HS-27A (cell line): ENCODE measurements around the gene GSTO1.
A peak's percentile ranks its signal among the peaks of the same experiment; 100 is the strongest.

ENCODE experiments used
- DNase-seq: peaks from one replicate; pipeline ENCODE4 v3.0.0-alpha.2; 2012; ENCODE audit warnings: low read depth, missing footprints

GSTO1 gene

DNA sequence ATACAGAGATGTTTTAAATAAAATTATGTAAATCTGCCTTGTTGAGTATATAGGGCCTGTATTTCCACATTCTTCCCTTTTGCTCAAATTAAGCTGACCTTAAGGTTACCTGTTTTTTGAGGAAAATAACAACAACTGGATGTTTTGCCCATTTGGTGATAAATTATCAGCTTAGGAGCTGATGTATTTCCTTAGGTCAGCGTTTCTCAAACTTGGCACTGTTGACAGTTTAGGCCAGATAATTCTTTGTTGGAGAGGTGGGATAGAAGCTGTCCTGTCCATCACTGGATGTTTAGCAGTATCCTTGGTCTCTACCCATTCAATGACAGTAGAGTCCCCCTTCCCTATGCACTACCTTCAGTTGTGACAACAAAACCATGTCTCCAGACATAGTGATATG lies 21.5 kb downstream of the GSTO1 start:
- no peak for DNase-seq

DNA sequence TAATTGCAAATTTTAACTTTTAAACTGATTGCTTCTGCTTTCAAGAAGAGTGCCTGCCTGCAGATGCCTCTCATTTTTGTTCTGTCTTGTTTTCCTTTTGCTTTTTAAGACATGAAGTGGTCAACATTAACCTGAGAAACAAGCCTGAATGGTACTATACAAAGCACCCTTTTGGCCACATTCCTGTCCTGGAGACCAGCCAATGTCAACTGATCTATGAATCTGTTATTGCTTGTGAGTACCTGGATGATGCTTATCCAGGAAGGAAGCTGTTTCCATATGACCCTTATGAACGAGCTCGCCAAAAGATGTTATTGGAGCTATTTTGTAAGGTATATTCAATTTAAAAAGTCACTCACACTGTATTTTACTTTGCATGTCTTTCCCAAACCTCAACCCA lies 23.1 kb downstream of the GSTO1 start:
- DNase-seq = no peak

DNA sequence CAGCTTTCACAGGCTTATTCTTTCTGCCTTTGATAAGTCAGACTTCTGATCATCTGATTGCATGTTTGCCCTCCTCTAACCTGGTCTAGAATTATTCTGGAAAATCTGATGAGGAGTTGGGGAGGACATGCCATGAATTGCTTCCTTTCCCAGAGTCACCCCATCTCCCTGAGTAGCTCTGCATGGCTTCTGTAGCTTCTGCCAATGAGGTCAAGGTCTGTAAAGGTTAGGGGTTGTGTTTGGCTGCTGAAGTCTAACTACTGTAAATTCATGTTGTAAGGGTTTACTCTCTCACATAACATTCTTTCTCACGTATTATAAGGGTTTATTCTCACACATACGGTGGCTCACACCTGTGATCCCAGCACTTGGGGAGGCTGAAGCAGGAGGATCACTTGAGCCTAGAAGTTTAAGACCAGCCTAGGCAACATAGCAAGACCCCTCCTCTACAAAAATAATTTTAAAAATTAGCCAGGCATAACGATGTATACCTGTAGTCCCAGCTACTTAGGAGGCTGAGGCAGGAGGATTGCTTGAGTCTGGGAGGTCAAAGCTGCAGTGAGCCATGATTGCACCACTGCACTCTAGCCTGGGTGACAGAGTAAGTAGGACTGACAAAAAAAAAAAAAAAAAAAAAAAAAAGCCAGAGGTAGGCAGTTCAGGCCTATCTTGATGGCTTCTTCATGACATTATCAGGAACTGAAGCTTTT lies 25.0 kb downstream of the GSTO1 start:
- no peak for DNase-seq

DNA sequence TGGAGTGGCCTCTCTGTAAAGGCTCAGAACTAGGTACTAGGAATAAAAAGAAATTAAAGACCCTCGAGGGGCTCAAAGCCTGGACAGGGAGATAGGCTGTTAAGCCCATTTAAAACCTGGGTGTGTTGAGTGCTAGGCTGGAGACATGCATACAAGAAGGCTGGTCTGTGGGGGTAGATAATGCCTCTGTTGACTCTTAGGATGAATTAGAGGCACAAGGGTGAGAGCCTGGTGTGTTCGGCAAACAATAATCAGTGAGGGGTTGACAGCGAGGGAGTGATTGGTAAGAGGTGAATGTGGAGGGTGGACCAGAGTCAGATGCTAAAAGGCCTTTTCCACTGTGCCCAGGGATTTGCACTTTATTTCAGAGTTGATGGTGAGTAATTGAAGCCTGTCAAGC lies 27.0 kb downstream of the GSTO1 start:
- DNase-seq = no peak

DNA sequence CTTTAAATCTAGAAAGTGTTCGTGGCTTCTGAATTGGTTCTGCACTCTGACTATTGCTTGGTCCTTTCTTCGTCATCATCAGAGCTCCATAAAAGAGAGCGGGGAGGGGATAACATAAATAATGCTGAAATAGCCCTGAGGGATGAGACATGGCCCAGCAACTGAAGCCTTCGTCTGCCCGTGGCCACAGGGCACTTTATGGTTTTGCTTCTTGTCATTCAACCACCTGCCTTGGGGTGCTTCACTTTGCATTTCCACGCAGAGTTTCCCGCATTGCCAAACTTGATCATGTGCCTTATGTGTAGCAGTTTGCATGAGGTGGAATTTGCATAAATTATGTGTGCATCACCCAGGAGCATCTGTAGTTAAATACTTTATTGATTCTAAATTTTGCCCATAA lies 30.2 kb downstream of the GSTO1 start:
- DNase-seq = no peak

DNA sequence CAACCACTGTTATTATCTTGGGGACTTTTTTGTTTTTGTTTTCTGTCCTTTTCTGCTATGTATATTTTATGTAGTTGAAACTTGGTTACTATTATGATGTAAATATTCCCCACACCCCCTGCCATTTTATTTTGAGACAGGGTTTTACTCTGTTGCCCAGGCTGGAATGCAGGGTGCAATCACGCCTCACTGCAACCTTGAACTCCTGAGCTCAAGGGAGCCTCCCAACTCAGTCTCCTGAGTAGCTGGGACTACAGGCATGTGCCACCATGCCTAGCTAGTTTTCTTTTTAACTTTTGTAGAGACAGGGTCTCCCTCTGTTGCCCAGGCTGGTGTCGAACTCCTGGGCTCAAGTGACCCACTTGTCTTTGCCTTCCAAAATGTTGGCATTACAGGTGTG lies 32.2 kb downstream of the GSTO1 start:
- DNase-seq = no peak

DNA sequence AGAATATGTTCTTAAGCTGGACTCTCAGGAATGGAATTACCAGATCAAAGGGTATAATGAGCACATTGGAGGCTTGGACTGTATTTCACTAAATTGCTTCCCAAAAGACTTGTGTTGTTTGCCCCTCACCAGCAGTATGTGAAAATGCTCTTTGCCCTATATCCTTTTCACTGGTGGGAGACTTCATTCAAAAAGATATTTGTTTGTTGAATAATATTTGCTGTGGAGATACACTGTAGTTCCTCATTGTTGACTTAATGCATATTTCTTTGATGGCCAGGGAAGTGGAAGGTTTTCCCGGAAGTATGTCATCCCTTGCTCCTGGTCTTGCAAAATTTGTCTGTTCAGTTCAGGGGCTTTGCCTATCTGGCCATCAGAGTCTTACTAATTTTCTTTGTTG lies 33.7 kb downstream of the GSTO1 start:
- no peak for DNase-seq

DNA sequence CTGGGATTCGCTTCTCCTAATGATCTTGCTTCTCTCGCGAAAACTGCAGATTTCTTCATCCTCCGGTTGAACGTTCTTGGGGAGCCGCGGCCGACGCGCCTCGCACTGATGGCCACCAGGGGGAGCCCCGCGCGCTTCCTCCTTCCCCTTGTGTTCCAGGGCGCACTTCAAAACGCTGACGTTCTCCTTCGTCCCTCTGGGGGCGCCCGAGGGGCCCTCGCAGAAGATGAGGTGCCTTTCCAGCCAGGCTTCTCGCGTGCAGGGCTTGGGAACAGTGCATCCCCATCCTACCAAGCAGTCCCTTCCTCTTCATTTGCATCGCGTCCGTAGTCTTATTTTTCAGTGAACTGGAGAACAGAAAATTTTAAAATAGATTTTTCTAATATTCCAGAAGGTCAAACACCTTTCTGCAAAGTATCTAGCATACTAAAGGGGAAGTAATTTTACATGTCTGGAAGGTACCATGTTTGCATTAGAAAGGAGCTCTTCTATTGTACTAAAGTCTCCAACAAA lies 36.8 kb downstream of the GSTO1 start:
- no peak for DNase-seq

DNA sequence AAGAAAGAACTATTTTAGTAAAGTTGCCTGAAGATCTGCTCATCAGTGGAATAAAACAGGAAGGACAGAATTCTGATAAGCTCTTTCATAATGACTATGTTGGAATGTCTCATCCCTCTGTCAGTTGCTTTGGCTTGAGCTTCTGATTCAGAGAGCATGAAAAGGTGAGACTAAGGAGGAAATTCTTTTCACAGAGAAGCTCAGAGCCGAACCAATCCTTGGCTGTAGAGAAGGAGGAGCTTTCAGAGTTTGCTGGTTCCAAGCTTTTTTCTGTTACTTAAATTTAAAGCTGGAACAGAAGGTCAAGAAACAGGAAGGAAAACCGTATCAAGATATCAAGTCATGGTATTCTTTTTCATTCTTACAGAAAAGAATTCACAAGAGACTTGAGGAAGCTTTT lies 38.3 kb downstream of the GSTO1 start:
- DNase-seq = no peak

DNA sequence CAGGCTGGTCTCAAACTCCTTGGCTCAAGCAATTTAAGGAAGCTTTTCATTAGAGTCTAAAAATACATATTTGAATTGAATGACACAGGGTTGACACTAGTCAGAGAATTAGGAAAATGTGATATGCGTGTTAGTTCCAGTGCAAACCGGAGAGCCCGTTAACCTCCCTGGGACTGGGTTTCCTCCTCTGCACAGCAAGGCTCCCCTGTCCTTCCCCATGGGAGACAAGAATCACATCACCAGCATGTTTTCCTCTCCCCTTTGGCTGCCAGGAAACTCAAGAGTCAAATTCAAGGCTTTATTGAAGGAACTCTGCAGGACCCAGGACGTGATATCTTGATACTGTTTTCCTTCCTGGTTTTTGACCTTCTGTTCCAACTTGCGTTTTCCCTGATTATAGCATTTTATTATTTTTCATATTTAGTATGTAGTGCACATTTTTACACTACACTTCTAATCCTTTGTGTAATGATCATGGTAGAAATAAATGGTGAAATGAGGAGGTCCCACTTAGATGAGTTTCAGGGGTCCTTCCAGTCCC lies 39.2 kb downstream of the GSTO1 start:
- DNase-seq = no peak

DNA sequence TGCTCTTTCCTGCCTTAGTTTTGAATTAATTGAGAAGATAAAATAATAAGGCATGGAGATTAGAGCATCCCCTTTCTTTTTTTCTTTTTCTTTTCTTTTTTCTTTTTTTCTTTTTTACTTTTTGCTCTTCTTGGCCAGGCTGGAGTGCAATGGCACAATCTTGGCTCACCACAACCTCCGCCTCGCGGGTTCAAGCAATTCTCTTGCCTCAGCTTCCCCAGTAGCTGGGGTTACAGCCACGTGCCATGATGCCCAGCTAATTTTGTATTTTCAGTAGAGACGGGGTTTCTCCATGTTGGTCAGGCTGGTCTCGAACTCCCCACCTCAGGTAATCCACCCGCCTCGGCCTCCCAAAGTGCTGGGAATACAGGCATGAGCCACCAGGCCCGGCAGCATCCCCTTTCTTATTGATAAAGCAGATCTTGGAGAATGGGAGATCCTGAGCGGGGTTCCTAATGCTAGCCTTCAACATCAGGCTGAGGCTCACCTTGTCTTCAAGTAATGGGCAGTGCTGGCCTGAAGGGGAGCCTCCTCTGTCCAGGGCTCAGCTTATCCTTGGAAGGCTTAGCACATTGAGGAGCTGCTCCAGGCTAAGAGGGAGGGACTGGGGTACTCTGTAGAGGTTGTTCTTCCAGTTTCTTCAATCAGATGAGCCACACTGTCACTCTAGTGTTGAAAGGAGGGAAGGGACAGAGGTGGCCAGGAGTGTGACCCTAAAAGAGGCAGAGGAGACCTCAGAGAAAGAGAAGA lies 42.2 kb downstream of the GSTO1 start:
- no peak for DNase-seq

DNA sequence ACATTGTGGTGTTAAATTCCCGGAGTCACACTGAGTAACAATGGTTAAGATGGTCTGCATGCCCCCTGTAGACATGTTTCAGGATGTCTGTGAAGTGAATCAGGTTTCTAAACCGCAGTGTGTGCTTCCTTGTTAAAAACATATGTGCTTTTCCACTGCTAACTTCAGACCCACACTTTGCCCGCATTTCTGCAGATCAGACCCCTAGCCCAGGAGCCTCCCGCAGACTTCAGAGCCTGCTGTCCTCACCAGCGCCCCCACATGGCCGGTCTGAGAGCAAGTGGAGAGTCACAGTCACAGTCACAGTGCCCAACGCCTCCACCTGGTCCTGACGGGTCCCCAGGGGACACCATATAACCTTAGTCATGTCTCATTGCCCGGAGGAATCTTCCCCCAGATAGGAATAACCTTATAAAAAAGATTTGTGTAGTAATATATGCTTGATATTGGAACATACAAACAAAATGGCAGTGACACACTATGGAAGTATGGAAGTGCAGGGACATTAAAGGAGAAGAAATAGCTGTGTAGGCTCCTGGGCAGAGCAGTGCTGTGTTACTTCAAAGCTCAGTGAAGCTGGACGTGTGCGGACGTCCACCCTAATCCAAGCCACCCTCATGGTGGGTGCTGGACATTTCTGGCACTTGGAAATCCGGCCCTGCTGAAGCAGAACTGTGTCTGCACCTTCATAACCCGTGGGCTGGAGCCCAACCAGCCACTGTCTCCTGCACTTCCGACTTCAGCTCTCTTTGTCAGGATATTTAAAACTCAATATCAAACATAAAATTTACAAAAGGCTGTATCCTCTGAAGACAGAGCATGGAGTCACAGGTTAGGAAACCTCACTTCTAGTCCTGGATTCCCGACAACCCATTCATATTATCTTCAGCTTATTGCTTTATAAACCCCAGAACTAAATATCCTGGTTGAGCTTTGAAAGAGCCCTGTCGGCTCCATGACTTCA lies 43.3 kb downstream of the GSTO1 start:
- DNase-seq = no peak

DNA sequence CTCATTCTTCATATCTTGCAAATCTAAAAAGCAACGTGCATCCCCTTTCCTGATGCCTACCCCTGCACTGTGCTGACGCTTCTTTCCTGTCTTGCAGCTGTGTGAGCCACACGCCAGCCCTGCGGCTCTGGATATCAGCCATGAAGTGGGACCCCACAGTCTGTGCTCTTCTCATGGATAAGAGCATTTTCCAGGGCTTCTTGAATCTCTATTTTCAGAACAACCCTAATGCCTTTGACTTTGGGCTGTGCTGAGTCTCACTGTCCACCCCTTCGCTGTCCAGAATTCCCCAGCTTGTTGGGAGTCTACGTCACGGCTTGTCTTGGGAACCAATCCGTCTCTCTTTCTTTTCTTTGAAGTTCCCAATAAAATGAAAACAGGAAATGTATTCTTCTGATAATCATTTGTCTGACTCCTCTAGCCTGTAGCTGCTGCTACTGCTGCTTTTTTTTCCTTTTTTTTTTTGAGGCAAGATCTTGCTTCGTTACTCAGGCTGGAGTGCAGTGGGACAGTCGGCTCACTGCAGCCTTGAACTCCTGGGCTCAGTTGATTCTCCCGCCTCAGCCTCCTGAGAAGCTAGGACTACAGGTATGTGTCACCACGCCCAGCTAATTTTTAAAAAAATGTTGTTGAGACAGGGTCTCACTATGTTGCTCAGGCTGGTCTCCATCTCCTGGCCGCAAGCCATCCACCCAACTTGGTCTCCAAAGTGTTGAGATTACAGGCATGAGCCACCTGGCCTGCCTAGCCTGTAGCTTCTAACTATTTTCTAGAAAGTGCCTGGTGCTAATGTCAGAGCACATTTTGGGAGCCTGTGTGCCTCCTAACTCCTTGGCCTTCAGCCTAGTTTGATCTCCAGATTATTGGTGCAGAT lies 44.6 kb downstream of the GSTO1 start:
- no peak for DNase-seq

DNA sequence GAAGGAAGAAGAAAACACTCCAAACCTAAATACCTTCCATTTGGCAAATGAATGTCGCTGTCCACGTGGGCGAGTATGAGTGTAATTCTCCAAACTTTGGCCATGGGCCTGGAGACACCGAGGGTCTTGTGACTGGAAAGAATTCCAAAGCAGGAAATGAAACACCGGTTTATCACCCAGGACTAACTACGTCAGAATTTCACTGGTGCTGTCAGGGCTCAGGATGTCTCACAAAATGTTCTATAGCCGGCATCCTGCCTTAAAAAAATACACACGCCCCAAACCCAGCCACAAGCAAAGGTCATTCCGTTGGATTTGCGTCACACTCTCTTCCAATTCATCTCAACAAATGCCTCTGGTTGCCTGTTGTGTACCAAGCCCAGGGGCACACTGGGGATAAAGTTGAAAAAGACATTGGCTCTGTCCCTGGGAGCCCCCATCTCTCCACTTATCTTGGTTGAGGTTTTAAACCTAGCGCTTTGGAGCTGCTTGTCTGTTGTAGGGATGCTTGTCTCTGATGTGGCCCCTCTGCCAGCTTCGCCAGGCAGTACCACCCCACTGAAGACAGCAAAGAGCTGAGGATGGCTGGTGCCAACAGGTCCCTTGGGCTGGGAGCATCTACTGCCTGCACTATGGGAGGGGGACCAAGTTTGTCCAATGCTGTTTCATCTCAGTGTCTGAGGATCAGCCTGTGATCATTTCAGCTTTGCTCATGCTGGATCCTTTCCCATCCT lies 45.5 kb downstream of the GSTO1 start:
- peak; percentile 38 for DNase-seq

DNA sequence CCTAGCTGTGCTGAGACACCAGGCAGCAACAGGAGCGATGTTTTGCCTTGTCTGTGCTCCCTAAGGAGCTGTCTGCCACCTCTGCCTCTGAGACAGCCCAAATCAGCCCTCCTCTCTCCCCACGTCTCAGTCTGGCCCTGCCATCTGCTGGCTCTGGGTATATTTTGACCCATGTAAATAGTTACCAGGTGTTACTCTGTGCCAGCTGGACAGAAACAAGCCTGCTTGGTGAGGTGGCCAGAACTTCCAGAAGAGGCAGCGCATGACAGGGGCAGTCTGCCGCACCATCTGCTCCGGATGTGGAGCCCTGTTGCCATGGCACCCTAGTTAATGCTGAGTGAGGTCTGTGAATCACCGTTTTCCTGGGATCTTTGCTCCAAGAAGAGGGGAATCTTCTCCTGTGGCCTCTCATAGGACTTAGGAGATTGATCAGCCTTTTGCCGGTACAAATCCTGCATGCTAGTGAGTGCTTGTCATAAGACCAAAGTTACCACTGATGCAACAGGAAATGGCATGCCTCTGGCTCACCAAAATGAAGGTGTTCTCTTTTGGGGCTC lies 46.1 kb downstream of the GSTO1 start:
- peak; percentile 47 for DNase-seq

DNA sequence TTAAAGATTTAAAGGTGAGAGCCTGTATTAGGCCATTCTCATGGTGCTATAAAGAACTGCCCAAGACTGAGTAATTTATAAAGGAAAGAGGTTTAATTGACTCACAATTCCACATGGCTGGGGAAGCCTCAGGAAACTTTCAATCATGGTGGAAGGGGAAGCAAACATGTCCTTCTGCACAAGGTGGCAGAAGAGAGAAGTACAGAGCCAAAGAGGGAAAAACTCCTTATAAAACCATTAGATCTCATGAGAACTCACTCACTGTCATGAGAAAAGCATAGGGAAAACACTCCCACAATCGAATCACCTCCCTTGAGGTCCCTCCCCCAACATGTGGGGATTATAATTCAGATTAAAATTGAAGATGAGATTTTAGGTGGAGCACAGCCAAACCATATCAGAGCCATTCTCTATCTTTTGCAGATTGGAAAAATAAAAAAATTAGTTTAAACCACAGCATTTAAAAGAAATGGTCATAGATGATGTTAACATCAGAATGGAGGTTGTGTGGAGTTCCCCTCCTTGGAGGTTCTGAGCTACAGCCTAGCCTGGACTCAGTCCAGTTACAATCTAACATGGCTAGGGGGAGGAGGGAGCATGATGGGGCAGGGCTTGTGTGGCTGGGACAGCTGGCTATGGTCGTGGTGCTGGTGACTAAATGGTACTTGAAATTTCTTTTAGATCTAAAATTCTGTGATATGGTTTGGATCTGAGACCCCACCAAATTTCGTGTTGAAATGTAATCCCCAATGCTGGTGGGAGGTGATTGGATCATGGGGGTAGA lies 47.4 kb downstream of the GSTO1 start:
- DNase-seq = no peak

DNA sequence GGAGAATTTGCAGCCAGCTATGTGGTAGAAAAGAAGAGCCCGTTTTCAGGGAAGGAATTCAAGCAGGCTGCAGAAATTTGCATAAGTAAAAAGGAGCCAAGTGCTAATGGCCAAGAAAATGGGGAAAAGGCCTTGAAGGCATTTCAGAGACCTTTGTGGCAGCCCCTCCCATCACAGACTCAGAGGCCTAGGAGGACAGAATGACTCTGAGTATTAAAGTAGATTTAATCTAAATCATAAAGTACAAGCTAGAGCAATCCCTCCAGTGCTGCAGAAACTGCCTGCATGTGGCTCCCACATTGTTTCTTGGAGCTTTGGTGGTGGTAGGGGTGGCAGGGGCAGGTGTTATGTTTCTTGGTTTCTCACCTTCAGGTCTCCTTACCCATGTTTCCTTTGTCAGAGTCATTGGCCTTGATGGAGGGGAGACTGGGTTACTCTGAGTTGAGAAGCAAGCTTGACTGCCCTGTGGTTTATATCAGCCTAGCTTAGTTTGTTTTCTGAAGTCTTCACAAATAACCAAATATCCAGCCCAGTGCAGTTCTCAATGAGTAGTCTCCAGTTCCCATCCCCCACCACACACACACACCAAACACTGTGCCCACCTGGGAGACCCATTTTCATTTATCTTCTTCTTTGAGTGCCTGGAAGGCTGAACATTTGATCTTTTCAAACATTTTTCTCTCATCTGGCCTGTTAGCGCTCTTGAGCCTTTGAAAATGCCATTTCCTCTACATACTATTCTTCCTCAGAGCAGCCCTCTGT lies 49.1 kb downstream of the GSTO1 start:
- DNase-seq = no peak

DNA sequence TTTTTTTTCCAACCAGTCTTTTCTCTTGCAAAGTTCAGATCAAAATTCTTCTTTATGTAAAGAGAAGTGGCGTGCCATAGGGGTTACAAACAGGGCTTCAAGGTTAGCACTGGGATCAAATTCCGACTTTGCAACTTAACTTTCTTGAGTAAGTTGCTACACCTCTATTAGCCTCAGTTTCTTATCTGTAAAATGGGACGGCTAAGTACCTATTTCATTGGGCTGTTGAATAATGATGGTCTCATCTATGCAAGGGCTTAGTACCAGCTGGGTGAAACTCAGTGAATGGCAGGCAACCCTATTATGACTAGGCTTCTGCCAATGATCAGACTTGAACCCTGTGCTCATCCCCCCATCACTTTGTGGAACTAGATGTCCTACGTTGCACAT lies 49.7 kb downstream of the GSTO1 start:
- no peak for DNase-seq

DNA sequence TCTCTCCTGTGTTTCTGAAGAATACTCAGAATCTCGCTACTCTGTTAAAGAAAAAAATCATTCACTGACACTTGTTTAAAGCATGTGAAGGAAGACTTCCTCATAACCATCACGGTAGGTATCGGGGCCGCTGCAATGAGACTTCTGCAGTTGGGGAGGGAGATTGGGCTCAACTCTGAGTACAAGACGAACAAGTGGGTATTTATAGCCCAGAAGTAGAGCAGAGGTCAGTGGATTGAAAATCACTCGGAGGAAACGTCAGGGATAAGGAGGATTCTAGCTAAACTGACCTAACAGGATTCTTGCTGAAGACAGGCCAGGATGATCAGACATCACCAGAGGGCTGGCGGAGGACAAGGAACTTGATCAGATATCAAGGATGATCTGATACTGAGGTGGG lies 50.2 kb downstream of the GSTO1 start:
- no peak for DNase-seq
